K562 (cell line): ENCODE measurements around the gene KLK3. TPM values are rescaled to one million over a fixed set of nuclear protein-coding genes. Genes with fewer than 3 reads are reported as not detected.

Experiments used
- ATAC-seq: fragments of 200-7000 bp; cut with Tn5 transposase; 3 replicates; pipeline ENCODE4 v1.9.1; 2020; ENCODE audit warnings: moderate library complexity
- BruUV-seq: library from RNA; stranded (reverse); fragments of 400-500 nt; replicated peaks from 2 replicates; lab custom pipeline; 2021; lab: Mats Ljungman, UMichigan
- CTCF ChIA-PET: fragments of 300-600 bp; formaldehyde crosslinking; extraction: SDS; loops from one replicate; lab custom pipeline; 2021; ENCODE audit warnings: low intra/inter-chr PET ratio; lab: Yijun Ruan, JAX
- POLR2A ChIA-PET: fragments of 300-600, 350-650 bp; sonication (Branson Sonifier 250); formaldehyde crosslinking; extraction: SDS; loops from one replicate; lab custom pipeline; 2021; ENCODE audit warnings: antibody characterized with exemption, inconsistent platforms; lab: Yijun Ruan, JAX
- DNase-seq, 4 experiments: peaks; one replicate each; pipeline versions ENCODE4 v3.0.0 to v3.0.0-alpha.2; 2011 to 2018; ENCODE audit warnings: low spot score in 3 of 4, mixed read lengths in 3 of 4; ENCODE audit errors: extremely low read depth in 1 of 4
- FAIRE-seq: peaks from 2 replicates; lab custom pipeline; 2011; peaks lifted over from hg19 to GRCh38; lab: Jason Lieb, UNC
- H2AFZ ChIP-seq: 2 replicates; pipeline ENCODE4 v1.6.0; 2011; ENCODE audit warnings: low read depth, low read length, control low read depth, inconsistent platforms
- H3K27ac ChIP-seq: fragments of 200-600 bp; 3 replicates; pipeline ENCODE4 v1.8.0; 2011; ENCODE audit warnings: low read depth, mild to moderate bottlenecking, control low read depth, inconsistent platforms, low read length, moderate library complexity, mixed read lengths; ENCODE audit errors: extremely low read depth
- H3K27me3 ChIP-seq, 2 experiments: fragments of 300-600 bp in 1 of 2; 2 replicates in 1 of 2; 3 replicates in 1 of 2; pipeline versions ENCODE4 v1.6.0 to v1.8.0; 2011; ENCODE audit warnings: inconsistent platforms in 2 of 2, low read length in 2 of 2, mild to moderate bottlenecking in 1 of 2, mixed read lengths in 1 of 2, moderate library complexity in 1 of 2; ENCODE audit not compliant: control insufficient read depth in 2 of 2, insufficient read depth in 2 of 2
- H3K36me3 ChIP-seq: fragments of 300-600 bp; 3 replicates; pipeline ENCODE4 v1.8.0; 2011; ENCODE audit warnings: mild to moderate bottlenecking, low read length, inconsistent platforms; ENCODE audit not compliant: control insufficient read depth, insufficient read depth
- H3K4me1 ChIP-seq, 2 experiments: fragments of 200-600 bp in 1 of 2; replicated peaks in 1 of 2; 2 replicates in 1 of 2; 3 replicates in 1 of 2; pipeline versions ENCODE4 v1.5.1 to v1.8.0; 2011; ENCODE audit warnings: inconsistent platforms in 2 of 2, low read length in 2 of 2, mild to moderate bottlenecking in 1 of 2, mixed read lengths in 1 of 2, moderate library complexity in 1 of 2; ENCODE audit not compliant: control insufficient read depth in 2 of 2, insufficient read depth in 2 of 2
- H3K4me2 ChIP-seq: 2 replicates; pipeline ENCODE4 v1.6.1; 2011; ENCODE audit warnings: low read length, control low read depth, inconsistent platforms, mixed read lengths; ENCODE audit not compliant: insufficient read depth
- H3K4me3 ChIP-seq: fragments of 200-600 bp; sonication (generic), shearing (Covaris generic); 2 replicates; pipeline ENCODE4 v1.5.1; 2016; ENCODE audit warnings: control low read depth, inconsistent platforms
- H3K79me2 ChIP-seq: fragments of 200-600 bp; 3 replicates; pipeline ENCODE4 v1.8.0; 2011; ENCODE audit warnings: low read length, inconsistent platforms; ENCODE audit not compliant: control insufficient read depth, insufficient read depth
- H3K9ac ChIP-seq, 2 experiments: 2 replicates each; pipeline versions ENCODE4 v1.6.0 to v1.6.1; 2011; ENCODE audit warnings: low read depth in 2 of 2, low read length in 2 of 2, control low read depth in 1 of 2, inconsistent platforms in 1 of 2, mild to moderate bottlenecking in 1 of 2, mixed read lengths in 1 of 2; ENCODE audit not compliant: insufficient read depth in 1 of 2
- H3K9me1 ChIP-seq: one replicate; pipeline ENCODE4 v1.6.0; 2011; ENCODE audit warnings: inconsistent platforms, mild to moderate bottlenecking, low read length, moderate library complexity; ENCODE audit not compliant: control insufficient read depth, insufficient read depth
- H3K9me3 ChIP-seq: replicated peaks from 2 replicates; pipeline ENCODE4 v1.5.1; 2011; ENCODE audit warnings: low read depth, low read length, inconsistent platforms; ENCODE audit not compliant: control insufficient read depth, insufficient read depth
- H4K20me1 ChIP-seq: replicated peaks from 2 replicates; pipeline ENCODE4 v1.6.1; 2011; ENCODE audit warnings: low read length, inconsistent platforms, mixed read lengths; ENCODE audit not compliant: control insufficient read depth, insufficient read depth
- CREM ChIP-seq: IDR thresholded peaks from 2 replicates; pipeline ENCODE4 v1.6.1; 2014; ENCODE audit warnings: antibody characterized with exemption, low read depth
- L3MBTL2 ChIP-seq: fragments of 450-650 bp; IDR thresholded peaks from 2 replicates; pipeline ENCODE4 v1.6.1; 2016; ENCODE audit warnings: mild to moderate bottlenecking, moderate library complexity
- MAFG ChIP-seq: fragments of 450-650 bp; conservative IDR thresholded peaks from 2 replicates; pipeline ENCODE4 v1.6.1; 2016; ENCODE audit warnings: missing genetic modification characterization, missing compliant biosample characterization
- MECOM ChIP-seq: fragments of 250-450 bp; sonication (Bioruptor Pico); IDR thresholded peaks from 2 replicates; pipeline ENCODE4 v1.8.0; 2022; ENCODE audit warnings: inconsistent platforms
- PCBP2 ChIP-seq: fragments of 200-400 bp; formaldehyde crosslinking; IDR thresholded peaks from 2 replicates; pipeline ENCODE4 v1.6.1; 2018; ENCODE audit warnings: low read length, low read depth, mild to moderate bottlenecking, moderate library complexity; ENCODE audit not compliant: poor library complexity, severe bottlenecking
- RBM34 ChIP-seq: fragments of 200-400 bp; formaldehyde crosslinking; IDR thresholded peaks from 2 replicates; pipeline ENCODE4 v1.6.1; 2018; ENCODE audit warnings: low read length, borderline replicate concordance; ENCODE audit not compliant: insufficient read depth
- STAT5A ChIP-seq: IDR thresholded peaks from 2 replicates; pipeline ENCODE4 v1.6.1; 2012; ENCODE audit warnings: low read length, inconsistent platforms, borderline replicate concordance
- TAF9B ChIP-seq: fragments of 450-650 bp; IDR thresholded peaks from 2 replicates; pipeline ENCODE4 v1.6.1; 2018; ENCODE audit warnings: mild to moderate bottlenecking; ENCODE audit not compliant: partially characterized antibody
- YBX1 ChIP-seq: fragments of 450-650 bp; IDR thresholded peaks from 2 replicates; pipeline ENCODE4 v1.7.1; 2016; ENCODE audit warnings: mild to moderate bottlenecking
- ZBTB17 ChIP-seq: fragments of 450-650 bp; formaldehyde crosslinking; IDR thresholded peaks from 2 replicates; pipeline ENCODE4 v1.4.0; 2020; ENCODE audit warnings: mild to moderate bottlenecking
- ZFP1 ChIP-seq: fragments of 450-650 bp; formaldehyde crosslinking; IDR thresholded peaks from 2 replicates; pipeline ENCODE4 v1.4.0; 2020; ENCODE audit warnings: mild to moderate bottlenecking, mixed read lengths
- ZNF175 ChIP-seq: fragments of 200-800 bp; sonication (Bioruptor generic); IDR thresholded peaks from 2 replicates; pipeline ENCODE4 v1.6.1; 2016; ENCODE audit warnings: low read depth, mild to moderate bottlenecking, missing genetic modification characterization, missing compliant biosample characterization
- ZNF224 ChIP-seq: sonication (generic); formaldehyde crosslinking; IDR thresholded peaks from 2 replicates; pipeline ENCODE4 v1.8.0; 2022; ENCODE audit warnings: mild to moderate bottlenecking, missing genetic modification reagents
- ZNF282 ChIP-seq: sonication (generic); formaldehyde crosslinking; IDR thresholded peaks from 2 replicates; pipeline ENCODE4 v1.8.1; 2023; ENCODE audit warnings: missing genetic modification reagents
- WGBS: fragments of 100-300 bp; shearing (Covaris generic); methylation state at CpG from one replicate; pipeline ENCODE4 v1.1.6; 2016; ENCODE audit warnings: low coverage, mixed read lengths; ENCODE audit not compliant: insufficient coverage; ENCODE audit errors: missing lambda C conversion rate; 5-methylcytosine and 5-hydroxymethylcytosine counted together
- in situ Hi-C: fragments of 300-500 bp; cut with MboI; formaldehyde crosslinking; loops from 4 replicates; pipeline ENCODE4 v1.15.0; 2018; ENCODE audit warnings: inconsistent platforms, mixed read lengths
- intact Hi-C: fragments of 100-400 bp; cut with micrococcal nuclease; formaldehyde crosslinking; loops from 2 replicates; pipeline ENCODE4 v1.14.2; 2022
- polyA plus RNA-seq, 8 experiments: library from polyadenylated mRNA; depleted of rRNA in 4 of 8; stranded (reverse) in 5 of 8; unstranded in 3 of 8; fragments of >200 nt; fragmentation: Nextera tagmentation in 2 of 8; fragmentation: Illumina TruSeq in 1 of 8; extraction: Ambion mirVana in 2 of 8; extraction: Trizol in 1 of 8; gene quantifications; 2 replicates each; pipeline versions ENCODE4 v1.2.1 to v1.2.3, GENCODE V29; 2011 to 2014; ENCODE audit warnings: inconsistent platforms in 1 of 8, missing spikeins in 1 of 8
- total RNA-seq, 7 experiments: library from RNA; depleted of rRNA in 6 of 7; stranded (reverse); fragments of >200 nt in 6 of 7; fragmentation: Illumina TruSeq in 2 of 7; extraction: Trizol in 2 of 7; gene quantifications; 2 replicates each; pipeline versions ENCODE4 v1.2.1 to v1.2.3, GENCODE V29; 2011 to 2021; ENCODE audit warnings: low replicate concordance in 1 of 7
- TF ChIP-seq, protein P1 (sequence below): fragments of 450-650 bp; conservative IDR thresholded peaks from 2 replicates; pipeline ENCODE4 v1.6.1; 2016; ENCODE audit warnings: missing genetic modification characterization, low read depth, mild to moderate bottlenecking, control low read depth, missing compliant biosample characterization
- TF ChIP-seq, protein P2 (sequence below): fragments of 200-400 bp; formaldehyde crosslinking; IDR thresholded peaks from 2 replicates; pipeline ENCODE4 v1.6.1; 2017; ENCODE audit warnings: mild to moderate bottlenecking, low read depth, low read length, moderate library complexity

KLK3 gene
- total and polyA plus RNA-seq, 9 of the 15 experiments (the other 6 are each of a cell fraction or from before 2014, with no cell fraction given), result not detected

- ChIA-PET CTCF (interaction anchor here (0.5 kb wide), 1 partner anchor 14 kb away, joined by 3 read pairs; no protein-coding TSS in a partner anchor), POLR2A (interaction anchor here (0.6 to 8.6 kb wide), 2 partner anchors 20 to 57 kb away, joined by 3 to 70 read pairs; no protein-coding TSS in a partner anchor)
- H3K4me3 ChIP-seq, result no peak within 1 kb of the TSS
- no TSS peak for BruUV-seq
- FAIRE-seq (peak; percentile 69), ATAC-seq (peak; percentile 68), DNase-seq (peak; percentile 78 to 95 (median 90))
- H2AFZ ChIP-seq, result peak within 1 kb of the TSS; percentile 74
- H3K27ac ChIP-seq, result no peak within 1 kb of the TSS
- H3K4me2 ChIP-seq, result peak within 1 kb of the TSS; percentile 53
- in situ Hi-C loops (no loop called here), intact Hi-C loops (no loop called here)
- H3K4me1 ChIP-seq, result peaks cover 55 to 67% of the 10 kb centered on the region in 2 experiments
- H4K20me1 ChIP-seq, result no peaks in the 10 kb centered on the region
- H3K9ac ChIP-seq, result peak within 1 kb of the TSS; percentile 24 to 66; a peak in 2 of 4 replicates
- no peaks in the 10 kb centered on the region for H3K9me3 ChIP-seq
- WGBS, result 13% methylated on average over 9 of the region's 14 CpGs
- H3K79me2 ChIP-seq, result 0 out of 3 replicates have a peak, but pooled peaks cover 6% of the 10 kb centered on the region
- H3K27me3 ChIP-seq, result peaks cover 0 to 13% of the 10 kb centered on the region in 2 experiments; a peak in 3 of 5 replicates
- H3K9me1 ChIP-seq, result peaks cover 2% of the 10 kb centered on the region
- H3K36me3 ChIP-seq, result no peaks in the 10 kb centered on the region
- TF ChIP-seq RBM34 (no peak), STAT5A (no peak), TAF9B (no peak), ZNF224 (CRISPR knock-in tag) (no peak), ZBTB17 (CRISPR knock-in tag) (no peak), ZNF175 (CRISPR knock-in tag) (no peak), CREM (peak; percentile 71), L3MBTL2 (peak; percentile 57), MAFG (tag) (no peak), ZFP1 (CRISPR knock-in tag) (no peak), ZNF282 (CRISPR knock-in tag) (no peak), MECOM (CRISPR knock-in tag) (no peak), PCBP2 (no peak), YBX1 (no peak)
- TF ChIP-seq, protein P1, sequence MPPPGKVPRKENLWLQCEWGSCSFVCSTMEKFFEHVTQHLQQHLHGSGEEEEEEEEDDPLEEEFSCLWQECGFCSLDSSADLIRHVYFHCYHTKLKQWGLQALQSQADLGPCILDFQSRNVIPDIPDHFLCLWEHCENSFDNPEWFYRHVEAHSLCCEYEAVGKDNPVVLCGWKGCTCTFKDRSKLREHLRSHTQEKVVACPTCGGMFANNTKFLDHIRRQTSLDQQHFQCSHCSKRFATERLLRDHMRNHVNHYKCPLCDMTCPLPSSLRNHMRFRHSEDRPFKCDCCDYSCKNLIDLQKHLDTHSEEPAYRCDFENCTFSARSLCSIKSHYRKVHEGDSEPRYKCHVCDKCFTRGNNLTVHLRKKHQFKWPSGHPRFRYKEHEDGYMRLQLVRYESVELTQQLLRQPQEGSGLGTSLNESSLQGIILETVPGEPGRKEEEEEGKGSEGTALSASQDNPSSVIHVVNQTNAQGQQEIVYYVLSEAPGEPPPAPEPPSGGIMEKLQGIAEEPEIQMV (tag), result no peak
- TF ChIP-seq, protein P2, sequence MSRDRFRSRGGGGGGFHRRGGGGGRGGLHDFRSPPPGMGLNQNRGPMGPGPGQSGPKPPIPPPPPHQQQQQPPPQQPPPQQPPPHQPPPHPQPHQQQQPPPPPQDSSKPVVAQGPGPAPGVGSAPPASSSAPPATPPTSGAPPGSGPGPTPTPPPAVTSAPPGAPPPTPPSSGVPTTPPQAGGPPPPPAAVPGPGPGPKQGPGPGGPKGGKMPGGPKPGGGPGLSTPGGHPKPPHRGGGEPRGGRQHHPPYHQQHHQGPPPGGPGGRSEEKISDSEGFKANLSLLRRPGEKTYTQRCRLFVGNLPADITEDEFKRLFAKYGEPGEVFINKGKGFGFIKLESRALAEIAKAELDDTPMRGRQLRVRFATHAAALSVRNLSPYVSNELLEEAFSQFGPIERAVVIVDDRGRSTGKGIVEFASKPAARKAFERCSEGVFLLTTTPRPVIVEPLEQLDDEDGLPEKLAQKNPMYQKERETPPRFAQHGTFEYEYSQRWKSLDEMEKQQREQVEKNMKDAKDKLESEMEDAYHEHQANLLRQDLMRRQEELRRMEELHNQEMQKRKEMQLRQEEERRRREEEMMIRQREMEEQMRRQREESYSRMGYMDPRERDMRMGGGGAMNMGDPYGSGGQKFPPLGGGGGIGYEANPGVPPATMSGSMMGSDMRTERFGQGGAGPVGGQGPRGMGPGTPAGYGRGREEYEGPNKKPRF, result no peak
These were observed 31.2 kb upstream of the KLK3 start, which contains the start of gene KLK1 for GRCh38 chr19:50823389-50824042. Gene KLK1 (minus strand): TSS chr19:50823787. CDS start chr19:50823748, 39 bp downstream.
